GM21576 (cell line): Measurements from ENCODE around the gene GALNS.
"Not testable (repeated sequence)": the region's sequence is repeated elsewhere in the genome, so short reads cannot be mapped to it uniquely, and the experiment has no call there.

ENCODE experiments used
- ATAC-seq: cut with Tn5 transposase; IDR thresholded peaks from one replicate; pipeline ENCODE4 v1.9.1; 2021; ENCODE audit warnings: mild to moderate bottlenecking, moderate library complexity; ENCODE audit not compliant: unreplicated experiment

Gene GALNS

DNA sequence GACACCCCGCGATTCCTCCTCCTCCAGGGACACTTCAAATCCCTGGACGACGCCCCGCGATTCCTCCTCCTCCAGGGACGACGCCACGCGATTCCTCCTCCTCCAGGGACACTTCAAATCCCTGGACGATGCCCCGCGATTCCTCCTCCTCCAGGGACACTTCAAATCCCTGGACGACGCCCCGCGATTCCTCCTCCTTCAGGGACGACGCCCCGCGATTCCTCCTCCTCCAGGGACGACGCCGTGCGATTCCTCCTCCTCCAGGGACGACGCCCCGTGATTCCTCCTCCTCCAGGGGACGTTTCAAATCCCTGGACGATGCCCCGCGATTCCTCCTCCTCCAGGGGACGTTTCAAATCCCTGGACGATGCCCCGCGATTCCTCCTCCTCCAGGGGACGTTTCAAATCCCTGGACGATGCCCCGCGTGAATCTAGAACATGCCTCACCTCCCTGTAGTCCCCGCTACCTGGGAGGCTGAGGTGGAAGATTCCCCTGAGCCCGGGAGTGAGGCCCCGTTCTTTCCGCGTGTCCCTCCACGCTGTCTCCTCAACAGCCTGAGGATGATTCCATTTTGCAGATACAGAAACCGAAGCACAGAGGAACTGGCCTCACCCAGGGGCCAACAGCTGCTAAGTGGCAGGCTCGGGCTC, 33.1 kb upstream of the GALNS start:
- ATAC-seq = not testable (repeated sequence)

DNA sequence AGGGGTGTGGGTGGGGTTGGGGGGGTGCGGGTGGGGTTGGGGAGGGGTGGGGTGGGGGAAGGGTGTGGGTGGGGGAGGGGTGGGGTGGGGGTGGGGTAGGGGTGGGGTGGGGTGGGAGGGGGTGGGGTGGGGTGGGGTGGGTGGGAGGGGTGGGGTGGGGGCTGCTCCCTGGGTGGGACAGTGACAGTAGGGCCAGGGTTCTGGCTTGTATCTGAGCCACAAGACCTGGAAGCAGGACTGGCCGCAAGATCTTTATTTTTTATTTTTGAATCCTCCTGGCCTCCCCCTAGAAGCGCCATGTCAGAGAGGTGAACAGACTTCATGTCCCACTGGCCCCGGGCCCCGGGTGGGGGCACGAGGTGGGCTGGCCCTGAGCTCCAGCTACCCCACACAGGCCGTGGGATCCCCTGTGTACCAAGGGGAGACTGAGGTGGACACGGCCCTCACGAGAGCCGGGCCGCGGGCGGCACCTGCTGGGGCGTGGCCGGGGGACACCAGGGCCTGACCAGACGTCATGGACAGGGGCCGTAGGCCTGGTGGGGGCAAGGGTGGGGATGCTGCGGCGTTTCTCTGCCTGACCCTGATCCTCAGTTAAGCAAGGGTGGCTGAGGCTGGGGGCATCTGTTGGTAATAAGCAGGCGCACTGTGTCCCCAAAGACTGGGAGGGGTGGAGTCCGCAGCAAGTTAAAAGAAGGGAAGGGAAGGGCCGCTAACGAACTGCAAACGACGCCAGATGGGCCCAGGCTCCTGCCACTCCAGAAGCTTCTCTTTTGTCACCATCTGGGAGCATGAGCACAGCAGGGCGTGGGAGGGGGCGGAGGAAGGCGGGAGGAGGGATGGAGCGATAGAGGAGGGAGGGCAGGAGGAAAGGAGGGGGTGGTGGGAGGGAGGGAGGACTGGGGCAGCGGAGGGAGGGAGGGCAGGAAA, 32.0 kb upstream of the GALNS start:
- ATAC-seq = no peak

DNA sequence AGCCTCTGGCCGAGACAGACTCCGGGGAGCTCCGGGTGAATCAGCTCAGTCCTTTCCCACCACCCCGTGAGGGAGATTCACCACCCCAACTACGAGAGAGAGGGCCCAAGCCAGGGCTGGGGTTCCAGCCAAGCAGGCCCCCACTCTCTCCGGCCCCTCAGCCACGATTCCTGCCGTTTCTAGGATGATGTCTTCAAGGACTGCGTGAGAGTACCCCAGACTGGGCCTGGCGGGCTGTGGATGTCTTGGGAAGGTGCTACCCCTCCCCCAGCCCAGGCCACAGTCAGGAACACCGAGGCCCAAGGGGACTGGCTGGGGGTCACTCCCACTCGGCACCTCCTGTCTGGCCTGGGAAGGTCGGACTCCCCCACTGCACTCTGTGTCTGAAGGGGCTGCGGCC, 31.3 kb upstream of the GALNS start:
- ATAC-seq = no peak

DNA sequence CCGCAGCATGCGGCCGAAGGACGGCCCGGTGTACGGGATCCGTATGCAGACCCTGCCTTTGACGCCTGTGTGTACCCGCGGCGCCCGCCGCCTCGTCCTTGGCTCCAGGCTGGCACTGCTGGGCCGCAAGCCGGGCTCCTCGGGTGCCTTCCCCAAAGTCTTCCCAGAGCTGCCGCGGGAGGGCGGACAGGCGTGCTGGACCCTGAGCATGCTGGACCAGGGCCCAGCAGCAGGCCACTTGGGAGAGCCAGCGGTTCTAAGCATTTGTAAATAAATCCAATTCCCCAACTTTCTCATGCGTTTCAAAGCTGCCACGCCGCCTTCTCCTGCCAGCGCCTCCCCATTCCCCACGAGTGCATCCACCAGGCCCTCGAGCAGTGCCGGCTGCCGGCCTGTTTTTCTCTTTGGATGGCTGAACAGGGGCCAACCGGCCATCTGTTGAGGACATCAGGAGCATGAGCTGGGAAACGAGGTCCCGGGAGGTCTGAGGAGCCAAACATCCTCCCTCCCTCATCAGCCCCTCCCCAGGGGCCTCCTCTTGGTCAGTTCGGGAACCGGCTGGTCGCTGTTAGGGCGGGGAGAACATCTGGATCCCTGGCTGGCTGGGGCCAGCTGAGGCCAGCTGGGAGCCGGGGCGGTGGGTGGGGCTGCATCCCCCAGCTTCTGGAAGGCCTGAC, 30.2 kb upstream of the GALNS start:
- ATAC-seq = no peak

GRCh38 chr16:88886420-88886844, 29.7 kb upstream of the GALNS start:
- no peak for ATAC-seq

- no peak for ATAC-seq
Observed at GRCh38 chr16:88885693-88886280, 29.0 kb upstream of the GALNS start.

- ATAC-seq = no peak
Observed at GRCh38 chr16:88884569-88885271, 28.0 kb upstream of the GALNS start.

DNA sequence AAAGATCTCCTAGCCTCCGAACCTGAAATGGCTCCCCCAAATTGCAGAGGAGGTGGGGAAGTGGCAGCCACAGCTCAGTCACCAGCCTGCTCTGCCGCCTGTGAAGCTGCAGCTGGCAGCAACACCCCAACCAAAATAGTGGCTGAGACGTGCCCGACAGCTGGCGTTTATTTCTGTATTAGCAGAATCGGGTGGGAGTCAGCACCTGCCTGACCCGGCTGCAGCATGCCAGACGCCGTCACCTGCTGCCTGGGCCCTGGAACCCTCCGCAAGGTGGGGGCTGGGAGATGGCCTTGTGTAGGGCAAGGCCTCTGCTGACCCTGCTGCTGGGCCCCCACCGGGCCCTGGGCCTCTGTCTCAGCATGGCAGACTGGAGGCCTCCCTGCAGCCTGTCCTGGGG, 27.2 kb upstream of the GALNS start:
- no peak for ATAC-seq

- no peak for ATAC-seq
Observed at GRCh38 chr16:88883117-88883895, 26.6 kb upstream of the GALNS start.

DNA sequence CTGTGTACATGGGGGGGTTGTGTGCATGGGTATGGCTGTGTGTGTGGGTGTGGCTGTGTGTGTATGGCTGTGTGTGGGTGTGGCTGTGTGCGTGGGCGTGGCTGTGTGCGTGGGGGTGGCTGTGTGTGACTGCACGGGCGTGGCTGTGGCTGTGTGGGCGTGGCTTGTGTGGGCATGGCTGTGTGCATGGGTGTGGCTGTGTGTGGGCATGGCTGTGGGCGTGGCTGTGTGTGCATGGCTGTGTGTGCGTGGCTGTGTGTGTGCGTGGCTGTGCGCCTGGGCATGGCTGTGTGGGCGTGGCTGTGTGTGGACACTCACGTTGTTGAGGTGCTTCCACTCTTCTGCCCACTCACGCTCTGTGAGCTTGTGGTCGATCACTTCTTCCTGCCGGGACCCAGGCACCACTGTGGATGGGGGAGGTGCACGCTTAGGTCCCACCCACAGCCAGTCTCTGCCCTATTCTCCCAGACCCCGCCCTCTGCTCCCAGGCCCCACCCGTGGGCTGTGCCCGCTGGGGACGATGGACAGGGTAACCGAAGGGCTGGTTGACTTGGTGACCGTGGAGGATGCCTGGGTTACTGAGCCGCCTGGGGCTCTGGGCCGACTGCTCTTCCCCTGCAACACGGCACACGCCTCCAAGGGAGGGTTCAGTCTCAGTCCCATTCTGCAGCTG, 25.7 kb upstream of the GALNS start:
- ATAC-seq = no peak

DNA sequence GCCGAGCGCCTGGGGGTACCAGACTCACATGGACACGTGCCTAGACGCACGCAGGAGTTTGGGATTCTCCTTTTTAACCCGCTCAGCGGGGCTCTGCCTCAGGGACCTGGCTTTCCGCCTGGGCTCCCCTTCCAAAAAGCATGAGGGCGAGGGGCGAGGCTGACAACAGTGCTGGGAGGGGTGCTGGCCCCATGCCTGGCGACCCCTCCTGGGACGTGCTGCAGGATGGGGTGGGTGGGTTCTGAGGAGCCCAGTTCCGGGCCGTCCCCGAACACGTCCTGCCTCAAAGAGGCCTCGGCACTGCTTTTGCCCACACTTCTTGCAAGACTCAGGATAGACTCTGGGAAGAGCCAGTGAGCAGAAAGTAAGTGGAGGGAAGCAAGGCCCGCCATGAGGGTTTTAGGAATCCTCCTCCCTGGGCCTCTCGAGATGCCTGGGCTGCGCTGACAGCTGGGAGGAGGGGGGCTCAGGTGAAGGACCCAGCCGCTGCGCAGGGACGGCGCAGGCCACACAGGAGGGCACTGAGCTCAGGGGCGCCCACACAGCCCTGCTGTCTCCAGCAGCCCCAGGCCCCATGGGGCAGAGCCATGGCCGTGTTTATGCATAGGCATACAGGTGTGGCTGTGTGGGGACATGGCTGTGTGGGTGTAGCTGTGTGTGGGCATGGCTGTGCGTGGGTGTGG, 25.1 kb upstream of the GALNS start:
- no peak for ATAC-seq

DNA sequence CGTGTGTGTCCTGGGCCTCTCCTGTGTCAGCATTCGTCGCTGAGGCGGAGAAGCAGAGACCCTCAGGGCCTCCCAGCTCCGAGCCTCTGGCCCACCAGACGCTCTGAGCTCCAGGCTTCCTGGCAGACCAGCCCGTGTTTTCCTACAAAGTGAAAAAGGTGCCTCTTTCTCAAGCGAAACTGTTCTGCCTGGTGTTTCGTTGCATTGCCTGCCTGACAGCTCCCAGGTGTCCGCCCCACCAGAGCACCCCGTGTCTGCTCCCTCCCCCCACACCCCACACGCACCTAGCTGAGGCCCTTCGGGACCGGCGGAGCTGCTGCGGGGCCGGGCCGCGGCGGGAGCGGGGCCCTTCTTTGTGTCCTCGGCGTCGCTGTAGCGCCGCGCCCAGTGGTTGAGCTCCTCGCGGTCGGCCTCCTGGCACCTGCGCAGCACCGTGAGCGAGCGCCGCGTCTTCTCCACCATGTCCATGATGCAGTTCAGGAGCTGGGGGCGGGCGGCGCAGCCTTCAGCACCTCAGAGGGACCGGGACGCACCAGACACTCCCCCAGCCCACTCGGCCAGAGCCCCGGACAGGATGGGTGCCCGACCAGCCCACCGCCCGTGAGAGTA, 24.4 kb upstream of the GALNS start:
- no peak for ATAC-seq

DNA sequence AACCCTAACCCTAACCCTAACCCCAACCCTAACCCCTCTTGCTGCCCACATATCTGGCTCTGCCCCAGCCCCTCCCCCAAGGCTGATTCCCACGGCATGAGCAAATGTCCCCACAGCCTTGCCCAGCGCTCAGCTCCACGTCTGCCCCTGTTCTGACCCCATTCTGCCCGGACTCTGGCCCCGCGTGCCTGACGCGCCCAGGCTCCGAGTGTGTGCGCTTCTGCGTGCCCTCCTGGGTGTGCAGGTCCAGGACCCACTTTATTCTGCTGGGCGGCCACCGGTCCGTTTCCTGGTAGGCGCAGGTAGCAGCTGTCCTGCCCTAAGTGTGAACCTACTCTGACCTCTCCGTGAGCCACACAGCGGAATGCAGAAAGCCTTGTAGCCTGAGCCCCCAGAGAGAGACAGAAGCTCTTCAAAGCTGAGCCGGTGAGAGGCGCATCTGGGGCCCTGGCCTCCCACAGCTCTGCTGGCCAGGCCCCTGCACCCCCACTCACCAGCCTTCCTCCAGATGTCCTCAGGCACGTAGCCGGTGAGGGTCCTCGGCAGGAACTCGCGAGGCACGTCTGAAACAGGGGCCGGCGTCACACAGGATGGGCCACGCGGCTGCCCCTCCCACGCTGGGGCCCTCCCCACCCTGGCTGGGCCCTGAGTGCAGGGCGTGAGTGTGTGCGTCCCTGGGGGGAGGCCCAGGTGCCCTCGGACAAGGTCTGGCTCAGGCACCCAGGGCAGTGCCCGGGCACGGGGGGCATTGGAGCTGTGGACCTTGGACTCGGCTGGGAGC, 23.7 kb upstream of the GALNS start:
- no peak for ATAC-seq

- no peak for ATAC-seq
Observed at GRCh38 chr16:88879788-88880055, 23.0 kb upstream of the GALNS start.

DNA sequence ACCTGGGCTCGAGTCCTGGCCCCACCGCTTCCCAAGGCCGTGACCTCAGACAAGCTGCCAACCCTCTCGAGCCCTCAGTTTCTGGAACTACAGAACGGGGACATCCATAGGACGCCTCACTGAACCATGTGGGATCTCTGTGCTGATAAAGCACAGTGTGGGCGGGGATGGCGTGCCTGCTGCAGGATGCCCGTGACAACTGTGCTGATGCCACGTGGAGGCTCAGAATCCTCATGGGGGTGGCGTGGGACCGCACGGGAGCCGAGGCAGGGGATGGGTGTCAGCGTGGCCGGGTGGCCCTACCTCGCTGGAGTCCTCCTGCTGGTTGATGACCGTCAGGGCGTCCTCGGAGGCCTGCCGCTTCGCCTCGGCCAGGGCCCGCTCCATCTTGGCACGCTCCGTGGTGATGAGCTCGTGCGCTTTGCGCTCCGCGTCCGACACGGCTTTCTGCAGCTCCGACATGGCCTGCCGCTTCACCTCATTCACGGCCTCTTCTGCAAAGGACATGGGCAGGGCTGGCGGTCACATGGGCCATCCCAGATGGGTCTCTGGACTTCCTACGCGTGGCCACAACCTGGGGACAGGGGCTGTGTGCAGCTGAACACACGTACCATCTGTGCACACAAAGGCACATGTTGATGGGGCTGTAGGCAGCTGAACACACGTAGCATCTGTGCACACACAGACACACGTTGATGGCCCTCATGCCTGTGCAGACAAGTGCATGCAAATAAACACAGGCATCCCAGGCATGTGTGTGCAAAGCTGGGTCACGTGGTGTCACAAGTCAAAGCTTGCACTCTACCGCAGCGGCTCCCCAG, 22.4 kb upstream of the GALNS start:
- no peak for ATAC-seq

- ATAC-seq = no peak
Observed at GRCh38 chr16:88878356-88878755, 21.6 kb upstream of the GALNS start.
